Thoracic aorta (tissue), 2 donors: ENCODE data around the gene RIOX2. TPM values are rescaled to one million over a fixed set of nuclear protein-coding genes. Genes with fewer than 3 reads are reported as not detected.

ENCODE experiments used
- ATAC-seq: fragments of 150-250 bp; one replicate; pipeline ENCODE4 v1.8.0; 2017; ENCODE audit warnings: low read depth; ENCODE audit not compliant: insufficient number of reproducible peaks, low FRiP score
- DNase-seq: peaks from one replicate; pipeline ENCODE4 v3.0.0-alpha.2; 2020; ENCODE audit warnings: low spot score
- H3K27ac ChIP-seq, 2 donors: fragments of 200-600 bp; sonication (generic); 1 replicate in 1 of 2; 2 replicates in 1 of 2; pipeline ENCODE4 v1.5.1; 2016; ENCODE audit warnings: mild to moderate bottlenecking in 2 of 2, moderate library complexity in 2 of 2
- H3K27me3 ChIP-seq: fragments of 200-600 bp; sonication (generic); replicated peaks from 2 replicates; pipeline ENCODE4 v1.6.0; 2016; ENCODE audit warnings: mild to moderate bottlenecking; ENCODE audit not compliant: insufficient read depth
- H3K36me3 ChIP-seq: fragments of 200-600 bp; sonication (generic); one replicate; pipeline ENCODE4 v1.5.1; 2016
- H3K4me1 ChIP-seq, 2 donors: fragments of 200-600 bp; sonication (generic); 1 replicate in 1 of 2; 2 replicates in 1 of 2; pipeline versions ENCODE4 v1.5.1 to v1.6.0; 2016; ENCODE audit warnings: low read depth in 2 of 2, mild to moderate bottlenecking in 1 of 2; ENCODE audit not compliant: control insufficient read depth in 1 of 2
- H3K4me3 ChIP-seq: fragments of 200-600 bp; sonication (generic); 2 replicates; pipeline ENCODE4 v1.5.1; 2016; ENCODE audit warnings: mild to moderate bottlenecking
- H3K9me3 ChIP-seq: fragments of 200-600 bp; sonication (generic); 2 replicates; pipeline ENCODE4 v1.5.1; 2016
- CTCF ChIP-seq: fragments of 200-600 bp; sonication (generic); IDR thresholded peaks from one replicate; pipeline ENCODE4 v1.5.1; 2019; ENCODE audit warnings: antibody characterized with exemption
- total RNA-seq, 2 donors: library from RNA; depleted of rRNA; stranded (reverse); fragments of >200 nt; gene quantifications; one replicate each; pipeline versions ENCODE4 v1.1.0 to v1.2.3, GENCODE V29; 2016

The RIOX2 gene
- total RNA-seq, 2 donors from 2014 or later: 14.2 to 24.8 TPM

GRCh38 chr3:97938444-97938843 is 33.8 kb downstream of the RIOX2 start:
- ATAC-seq: no peak
- Histone ChIP-seq H3K4me1 (peaks cover 9 to 18% of the 10 kb centered on the region in 2 donors), H3K27me3 (no peaks in the 10 kb centered on the region), H3K36me3 (peaks cover 6% of the 10 kb centered on the region), H3K27ac (no peak overlapping the region), H3K4me3 (no peak overlapping the region), H3K9me3 (no peaks in the 10 kb centered on the region)
- no peak for TF ChIP-seq CTCF
- no peak for DNase-seq

- no peak overlapping the region for H3K4me3 ChIP-seq
- H3K4me1 ChIP-seq: peaks cover 4 to 6% of the 10 kb centered on the region in 2 donors
- no peak overlapping the region for H3K27ac ChIP-seq
- TF ChIP-seq CTCF: no peak
- no peak for DNase-seq
- peaks cover 6% of the 10 kb centered on the region for H3K36me3 ChIP-seq
- no peaks in the 10 kb centered on the region for H3K27me3 ChIP-seq
- no peaks in the 10 kb centered on the region for H3K9me3 ChIP-seq
- ATAC-seq: no peak
Measured at GRCh38 chr3:97937205-97937604, 35.0 kb downstream of the RIOX2 start.

- ATAC-seq (no peak), DNase-seq (no peak)
- H3K27ac ChIP-seq: no peak overlapping the region
- peaks cover 4% of the 10 kb centered on the region in 2 donors for H3K4me1 ChIP-seq
- H3K4me3 ChIP-seq: no peak overlapping the region
- TF ChIP-seq CTCF: no peak
- H3K36me3 ChIP-seq: peaks cover 6% of the 10 kb centered on the region
- H3K9me3 ChIP-seq: no peaks in the 10 kb centered on the region
- no peaks in the 10 kb centered on the region for H3K27me3 ChIP-seq
Measured at GRCh38 chr3:97935842-97936241, 36.4 kb downstream of the RIOX2 start.

- Histone ChIP-seq H3K27ac (no peak overlapping the region), H3K27me3 (no peaks in the 10 kb centered on the region), H3K4me3 (no peak overlapping the region), H3K36me3 (peaks cover 9% of the 10 kb centered on the region), H3K9me3 (no peaks in the 10 kb centered on the region), H3K4me1 (peaks cover 4% of the 10 kb centered on the region in 2 donors)
- DNase-seq (no peak), ATAC-seq (no peak)
- no peak for TF ChIP-seq CTCF
Measured at GRCh38 chr3:97934980-97935695, 37.1 kb downstream of the RIOX2 start.

GRCh38 chr3:97932387-97932801 is 39.8 kb downstream of the RIOX2 start:
- no peak for TF ChIP-seq CTCF
- H3K4me3 ChIP-seq: no peak overlapping the region
- DNase-seq (no peak), ATAC-seq (no peak)
- peaks cover 9% of the 10 kb centered on the region for H3K36me3 ChIP-seq
- no peaks in the 10 kb centered on the region for H3K27me3 ChIP-seq
- H3K9me3 ChIP-seq: no peaks in the 10 kb centered on the region
- H3K27ac ChIP-seq: no peak overlapping the region
- H3K4me1 ChIP-seq: no peaks in the 10 kb centered on the region
